ENCODE results near the gene TRAK1.

DNA sequence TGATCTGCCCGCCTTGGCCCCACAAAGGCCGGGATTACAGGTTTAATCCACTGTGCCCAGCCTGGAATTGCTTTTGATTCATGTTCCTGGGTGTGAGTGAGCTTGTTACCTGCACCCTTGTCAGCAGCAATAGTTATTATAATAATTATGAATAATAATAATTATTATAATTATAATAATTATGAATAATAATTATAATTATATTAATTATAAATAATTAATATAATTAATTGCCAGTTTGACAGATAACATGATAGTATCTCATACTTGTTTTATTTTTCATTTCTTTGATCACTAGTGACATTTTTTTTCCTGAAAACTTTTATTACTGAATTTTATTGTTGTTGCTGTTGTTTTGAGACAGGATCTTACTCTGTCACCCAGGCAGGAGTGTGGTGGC lies 21.1 kb upstream of the TRAK1 start:
- TF ChIP-seq, protein P1, sequence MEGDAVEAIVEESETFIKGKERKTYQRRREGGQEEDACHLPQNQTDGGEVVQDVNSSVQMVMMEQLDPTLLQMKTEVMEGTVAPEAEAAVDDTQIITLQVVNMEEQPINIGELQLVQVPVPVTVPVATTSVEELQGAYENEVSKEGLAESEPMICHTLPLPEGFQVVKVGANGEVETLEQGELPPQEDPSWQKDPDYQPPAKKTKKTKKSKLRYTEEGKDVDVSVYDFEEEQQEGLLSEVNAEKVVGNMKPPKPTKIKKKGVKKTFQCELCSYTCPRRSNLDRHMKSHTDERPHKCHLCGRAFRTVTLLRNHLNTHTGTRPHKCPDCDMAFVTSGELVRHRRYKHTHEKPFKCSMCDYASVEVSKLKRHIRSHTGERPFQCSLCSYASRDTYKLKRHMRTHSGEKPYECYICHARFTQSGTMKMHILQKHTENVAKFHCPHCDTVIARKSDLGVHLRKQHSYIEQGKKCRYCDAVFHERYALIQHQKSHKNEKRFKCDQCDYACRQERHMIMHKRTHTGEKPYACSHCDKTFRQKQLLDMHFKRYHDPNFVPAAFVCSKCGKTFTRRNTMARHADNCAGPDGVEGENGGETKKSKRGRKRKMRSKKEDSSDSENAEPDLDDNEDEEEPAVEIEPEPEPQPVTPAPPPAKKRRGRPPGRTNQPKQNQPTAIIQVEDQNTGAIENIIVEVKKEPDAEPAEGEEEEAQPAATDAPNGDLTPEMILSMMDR (conservative IDR thresholded peaks at IDR 0.05; ENCODE audit: low read length): no peak
- TF ChIP-seq EZH2phosphoT487 (IDR thresholded peaks at IDR 0.05; ENCODE audit: borderline replicate concordance, low read depth, low read length): no peak

All from OCI-LY7 (cell line).